NCI-H2227 (cell line): ENCODE data around the gene FAM120B.

Experiments
- DNase-seq: peaks from one replicate; lab custom pipeline; 2025; ENCODE audit not compliant: unreplicated experiment; lab: John Stamatoyannopoulos, UW

The FAM120B gene

GRCh38 chr6:170453586-170454511, 147.3 kb downstream of the FAM120B start:
- DNase-seq = no peak

- no peak for DNase-seq
Observed at GRCh38 chr6:170454512-170455285, 148.1 kb downstream of the FAM120B start.

GRCh38 chr6:170455335-170455979, 148.9 kb downstream of the FAM120B start:
- no peak for DNase-seq

GRCh38 chr6:170456334-170456733, 149.8 kb downstream of the FAM120B start:
- DNase-seq = no peak
